Hepatocyte (in vitro differentiated cells): Measurements from ENCODE around the gene ZC4H2. TPM values are rescaled to one million over a fixed set of nuclear protein-coding genes. Genes with fewer than 3 reads are reported as not detected.

ENCODE experiments used
- DNase-seq: peaks from one replicate; pipeline ENCODE4 v3.0.0-alpha.2; 2016; ENCODE audit warnings: low spot score
- H2AFZ ChIP-seq: fragments of 200-600 bp; sonication (generic); 2 replicates; pipeline ENCODE4 v1.6.0; 2016; ENCODE audit warnings: antibody characterized with exemption, mild to moderate bottlenecking
- H3K27ac ChIP-seq: fragments of 200-600 bp; sonication (generic); 2 replicates; pipeline ENCODE4 v1.5.1; 2016; ENCODE audit warnings: mild to moderate bottlenecking
- H3K27me3 ChIP-seq: fragments of 200-600 bp; sonication (generic); 2 replicates; pipeline ENCODE4 v1.6.1; 2016
- H3K36me3 ChIP-seq: fragments of 200-600 bp; sonication (generic); replicated peaks from 2 replicates; pipeline ENCODE4 v1.5.1; 2016; ENCODE audit warnings: low read depth; ENCODE audit not compliant: insufficient read depth
- H3K4me1 ChIP-seq: fragments of 200-600 bp; sonication (generic); 2 replicates; pipeline ENCODE4 v1.5.1; 2016; ENCODE audit warnings: mild to moderate bottlenecking, moderate library complexity; ENCODE audit not compliant: insufficient read depth
- H3K4me2 ChIP-seq: fragments of 200-600 bp; sonication (generic); 2 replicates; pipeline ENCODE4 v1.6.0; 2016
- H3K4me3 ChIP-seq: fragments of 200-600 bp; sonication (generic); 2 replicates; pipeline ENCODE4 v1.5.1; 2016; ENCODE audit warnings: mild to moderate bottlenecking
- H3K79me2 ChIP-seq: fragments of 200-600 bp; sonication (generic); 2 replicates; pipeline ENCODE4 v1.6.0; 2017; ENCODE audit warnings: mild to moderate bottlenecking
- H3K9me2 ChIP-seq: fragments of 200-600 bp; sonication (generic); replicated peaks from 2 replicates; pipeline ENCODE4 v1.6.0; 2017; ENCODE audit warnings: mild to moderate bottlenecking; ENCODE audit not compliant: insufficient read depth
- H3K9me3 ChIP-seq: fragments of 200-600 bp; sonication (generic); 2 replicates; pipeline ENCODE4 v1.5.1; 2016; ENCODE audit warnings: low read depth, mild to moderate bottlenecking
- H4K20me1 ChIP-seq: fragments of 200-600 bp; sonication (generic); 2 replicates; pipeline ENCODE4 v1.6.0; 2016; ENCODE audit warnings: mild to moderate bottlenecking; ENCODE audit not compliant: insufficient read depth, poor library complexity, severe bottlenecking
- EZH2 ChIP-seq: fragments of 200-600 bp; sonication (generic); IDR thresholded peaks from 2 replicates; pipeline ENCODE4 v1.6.1; 2016; ENCODE audit warnings: antibody characterized with exemption, mild to moderate bottlenecking, borderline replicate concordance
- EZH2phosphoT487 ChIP-seq: fragments of 200-600 bp; sonication (generic); IDR thresholded peaks from one replicate; pipeline ENCODE4 v1.6.1; 2018; ENCODE audit warnings: antibody characterized with exemption, mild to moderate bottlenecking, low read depth, moderate library complexity; ENCODE audit not compliant: unreplicated experiment, severe bottlenecking
- WGBS: methylation state at CpG from one replicate; pipeline ENCODE4 v1.1.6; 2016; ENCODE audit warnings: low lambda C conversion rate; ENCODE audit errors: missing lambda C conversion rate; 5-methylcytosine and 5-hydroxymethylcytosine counted together
- polyA plus RNA-seq: library from polyadenylated mRNA; unstranded; fragments of >200 nt; fragmentation: Nextera tagmentation; extraction: Ambion mirVana; gene quantifications from 2 replicates; pipeline ENCODE4 v1.2.1, GENCODE V29; 2016
- total RNA-seq: library from RNA; depleted of rRNA; stranded (reverse); fragments of >200 nt; gene quantifications from 2 replicates; pipeline ENCODE4 v1.2.3, GENCODE V29; 2014
- TF ChIP-seq, protein P1 (sequence below): fragments of 200-600 bp; sonication (generic); IDR thresholded peaks from 2 replicates; pipeline ENCODE4 v1.5.1; 2016; ENCODE audit warnings: antibody characterized with exemption, mild to moderate bottlenecking; ENCODE audit not compliant: poor library complexity

The ZC4H2 gene
- total and polyA plus RNA-seq, 2 experiments from 2014 or later, result 10.4 TPM

DNA sequence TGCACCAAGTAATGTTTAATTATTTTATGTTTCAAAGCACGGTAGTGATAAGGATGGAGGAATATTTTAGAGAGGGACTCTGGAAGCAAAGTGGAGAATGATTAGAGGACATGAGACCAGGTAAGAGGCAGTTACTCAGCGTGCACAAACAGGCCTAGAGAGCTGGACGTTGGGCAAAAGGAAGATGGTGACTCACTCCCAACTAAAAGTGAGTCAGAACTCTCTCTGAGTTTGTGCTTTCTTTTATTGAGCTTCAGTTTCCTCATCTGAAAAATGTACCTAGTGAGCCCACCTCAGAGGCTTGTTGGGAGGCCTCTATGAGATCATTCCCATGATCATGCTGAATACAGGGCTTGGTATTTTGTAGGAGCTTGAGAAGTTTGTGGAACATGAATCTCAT is 1.6 kb upstream of the ZC4H2 start:
- Histone ChIP-seq H3K36me3 (peaks cover 3% of the 10 kb centered on the region), H4K20me1 (no peaks in the 10 kb centered on the region), H3K4me3 (no peak overlapping the region), H3K27me3 (no peaks in the 10 kb centered on the region), H3K4me1 (no peaks in the 10 kb centered on the region), H3K4me2 (no peak overlapping the region), H3K9me3 (no peaks in the 10 kb centered on the region), H2AFZ (no peak overlapping the region), H3K27ac (no peak overlapping the region), H3K79me2 (peaks cover 18% of the 10 kb centered on the region), H3K9me2 (no peaks in the 10 kb centered on the region)
- WGBS, result 60% methylated on average over 3 of the region's 3 CpGs
- no peak for DNase-seq
- TF ChIP-seq EZH2 (no peak), EZH2phosphoT487 (no peak)

DNA sequence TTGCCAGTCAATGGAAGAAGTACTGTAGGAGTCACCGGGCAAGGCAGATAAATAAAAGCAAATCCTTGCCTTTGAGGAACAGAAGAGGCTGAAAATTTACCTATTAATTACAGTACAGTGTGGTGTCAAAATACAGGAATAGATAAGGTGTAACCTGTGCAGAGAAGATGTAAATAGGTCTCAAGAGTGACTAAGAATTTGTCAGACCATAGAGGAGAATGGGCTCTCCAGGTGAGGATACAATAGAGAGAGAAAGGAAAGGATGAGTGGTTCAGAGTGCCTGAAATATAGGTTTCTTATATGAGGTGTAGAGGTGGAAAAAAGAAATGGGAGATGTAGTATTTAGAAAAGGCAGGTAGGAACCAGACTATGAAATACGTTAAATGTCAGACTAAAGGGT is 801 bp upstream of the ZC4H2 start:
- WGBS, result 64% methylated on average over 2 of the region's 2 CpGs
- no peaks in the 10 kb centered on the region for H4K20me1 ChIP-seq
- peak overlapping the region; percentile 76 for H3K4me2 ChIP-seq

DNA sequence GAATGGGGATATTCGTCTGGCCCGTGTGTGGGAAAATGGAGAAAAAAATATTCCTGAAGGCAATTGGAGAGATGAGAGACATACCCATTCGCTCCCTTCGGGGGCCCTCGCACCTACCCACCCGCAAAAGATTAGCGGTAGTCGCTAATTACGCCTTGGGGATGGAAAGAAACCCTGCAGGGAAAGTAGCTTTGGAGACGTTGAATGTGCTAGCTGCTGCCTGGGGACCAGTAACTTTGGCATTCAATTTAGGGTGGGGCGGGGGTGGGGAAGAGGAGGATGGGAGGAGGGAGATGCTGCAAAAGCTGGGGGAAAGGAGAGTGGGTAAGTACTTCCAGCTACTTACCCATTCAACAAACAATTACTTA is 407 bp upstream of the ZC4H2 start:
- Histone ChIP-seq H4K20me1 (no peaks in the 10 kb centered on the region), H3K36me3 (peaks cover 3% of the 10 kb centered on the region), H3K4me1 (no peaks in the 10 kb centered on the region), H3K9me2 (no peaks in the 10 kb centered on the region), H3K4me3 (no peak overlapping the region), H2AFZ (no peak overlapping the region), H3K27ac (no peak overlapping the region), H3K79me2 (peaks cover 21% of the 10 kb centered on the region), H3K27me3 (no peaks in the 10 kb centered on the region), H3K9me3 (no peaks in the 10 kb centered on the region), H3K4me2 (peak overlapping the region; percentile 76)
- TF ChIP-seq EZH2phosphoT487 (no peak), EZH2 (no peak)
- TF ChIP-seq, protein P1, sequence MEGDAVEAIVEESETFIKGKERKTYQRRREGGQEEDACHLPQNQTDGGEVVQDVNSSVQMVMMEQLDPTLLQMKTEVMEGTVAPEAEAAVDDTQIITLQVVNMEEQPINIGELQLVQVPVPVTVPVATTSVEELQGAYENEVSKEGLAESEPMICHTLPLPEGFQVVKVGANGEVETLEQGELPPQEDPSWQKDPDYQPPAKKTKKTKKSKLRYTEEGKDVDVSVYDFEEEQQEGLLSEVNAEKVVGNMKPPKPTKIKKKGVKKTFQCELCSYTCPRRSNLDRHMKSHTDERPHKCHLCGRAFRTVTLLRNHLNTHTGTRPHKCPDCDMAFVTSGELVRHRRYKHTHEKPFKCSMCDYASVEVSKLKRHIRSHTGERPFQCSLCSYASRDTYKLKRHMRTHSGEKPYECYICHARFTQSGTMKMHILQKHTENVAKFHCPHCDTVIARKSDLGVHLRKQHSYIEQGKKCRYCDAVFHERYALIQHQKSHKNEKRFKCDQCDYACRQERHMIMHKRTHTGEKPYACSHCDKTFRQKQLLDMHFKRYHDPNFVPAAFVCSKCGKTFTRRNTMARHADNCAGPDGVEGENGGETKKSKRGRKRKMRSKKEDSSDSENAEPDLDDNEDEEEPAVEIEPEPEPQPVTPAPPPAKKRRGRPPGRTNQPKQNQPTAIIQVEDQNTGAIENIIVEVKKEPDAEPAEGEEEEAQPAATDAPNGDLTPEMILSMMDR, result no peak
- WGBS, result 48% methylated on average over 11 of the region's 11 CpGs
- no peak for DNase-seq

More for the DNA sequence above, 801 bp upstream of the ZC4H2 start:
- peaks cover 21% of the 10 kb centered on the region for H3K79me2 ChIP-seq
- H3K27me3 ChIP-seq, result no peaks in the 10 kb centered on the region
- no peaks in the 10 kb centered on the region for H3K4me1 ChIP-seq
- H2AFZ ChIP-seq, result no peak overlapping the region
- no peak overlapping the region for H3K4me3 ChIP-seq
- no peaks in the 10 kb centered on the region for H3K9me3 ChIP-seq
- no peaks in the 10 kb centered on the region for H3K9me2 ChIP-seq
- no peak overlapping the region for H3K27ac ChIP-seq
- H3K36me3 ChIP-seq, result peaks cover 3% of the 10 kb centered on the region
- no peak for DNase-seq
- no peak for TF ChIP-seq EZH2phosphoT487
- no peak for TF ChIP-seq EZH2
- TF ChIP-seq, protein P1, result no peak

DNA sequence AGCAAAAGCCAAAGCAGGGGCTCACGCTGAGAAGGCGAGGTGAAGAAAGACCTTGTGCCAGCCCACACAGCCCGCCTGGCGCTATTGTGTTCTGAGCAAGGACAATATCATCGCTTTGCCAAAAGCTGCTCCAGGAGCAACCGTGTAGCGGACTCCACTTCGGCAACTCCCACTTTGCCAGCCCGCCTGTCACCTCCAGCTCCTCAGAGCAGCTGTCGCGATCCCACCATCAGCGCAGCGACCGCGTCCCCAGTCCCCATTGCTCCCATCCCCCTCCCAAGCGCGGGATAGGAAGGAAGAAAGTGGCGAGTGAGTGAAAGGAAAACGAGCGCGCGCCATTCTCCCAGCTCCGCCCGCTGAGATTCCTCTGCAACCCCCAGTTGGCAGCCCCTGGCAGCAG is 759 bp downstream of the ZC4H2 start:
- peak overlapping the region; percentile 31 for H3K4me3 ChIP-seq
- peak overlapping the region; percentile 69 for H2AFZ ChIP-seq
- WGBS, result 43% methylated on average over 23 of the region's 24 CpGs
- H3K4me2 ChIP-seq, result peak overlapping the region; percentile 76
- peak overlapping the region; percentile 2 for H3K27ac ChIP-seq
- no peaks in the 10 kb centered on the region for H3K27me3 ChIP-seq
- H3K4me1 ChIP-seq, result no peaks in the 10 kb centered on the region
- DNase-seq, result peak; percentile 27
- H3K9me2 ChIP-seq, result no peaks in the 10 kb centered on the region
- no peaks in the 10 kb centered on the region for H4K20me1 ChIP-seq
- peaks cover 21% of the 10 kb centered on the region for H3K79me2 ChIP-seq
- TF ChIP-seq, protein P1, result no peak
- TF ChIP-seq EZH2, result no peak
- no peak for TF ChIP-seq EZH2phosphoT487
- no peaks in the 10 kb centered on the region for H3K9me3 ChIP-seq
- H3K36me3 ChIP-seq, result peaks cover 3% of the 10 kb centered on the region
